Muscle layer of colon (tissue), 2 donors: ENCODE results near the gene PRR12.

Experiments
- H3K27ac ChIP-seq: one replicate; pipeline ENCODE4 v1.7.0; 2013; ENCODE audit warnings: low read depth, mild to moderate bottlenecking, low read length, moderate library complexity
- H3K27me3 ChIP-seq, 2 donors: one replicate each; pipeline ENCODE4 v1.7.0; 2013; ENCODE audit warnings: low read length in 2 of 2, mild to moderate bottlenecking in 2 of 2; ENCODE audit not compliant: insufficient read depth in 2 of 2, control insufficient read depth in 1 of 2
- H3K36me3 ChIP-seq: one replicate; pipeline ENCODE4 v1.7.0; 2013; ENCODE audit warnings: mild to moderate bottlenecking, low read length; ENCODE audit not compliant: insufficient read depth
- H3K4me1 ChIP-seq: one replicate; pipeline ENCODE4 v1.7.0; 2013; ENCODE audit warnings: mild to moderate bottlenecking, low read length; ENCODE audit not compliant: insufficient read depth
- H3K4me3 ChIP-seq, 2 donors: one replicate each; pipeline ENCODE4 v1.7.0; 2013; ENCODE audit warnings: low read length in 2 of 2, low read depth in 1 of 2, mild to moderate bottlenecking in 1 of 2, moderate library complexity in 1 of 2
- H3K9ac ChIP-seq: one replicate; pipeline ENCODE4 v1.7.0; 2013; ENCODE audit warnings: low read length
- H3K9me3 ChIP-seq: one replicate; pipeline ENCODE4 v1.7.0; 2013; ENCODE audit warnings: mild to moderate bottlenecking, low read length
- donor health status: abdominal sarcoma.
- donor health status: Adenocarcinoma of cecum.

The PRR12 gene

DNA sequence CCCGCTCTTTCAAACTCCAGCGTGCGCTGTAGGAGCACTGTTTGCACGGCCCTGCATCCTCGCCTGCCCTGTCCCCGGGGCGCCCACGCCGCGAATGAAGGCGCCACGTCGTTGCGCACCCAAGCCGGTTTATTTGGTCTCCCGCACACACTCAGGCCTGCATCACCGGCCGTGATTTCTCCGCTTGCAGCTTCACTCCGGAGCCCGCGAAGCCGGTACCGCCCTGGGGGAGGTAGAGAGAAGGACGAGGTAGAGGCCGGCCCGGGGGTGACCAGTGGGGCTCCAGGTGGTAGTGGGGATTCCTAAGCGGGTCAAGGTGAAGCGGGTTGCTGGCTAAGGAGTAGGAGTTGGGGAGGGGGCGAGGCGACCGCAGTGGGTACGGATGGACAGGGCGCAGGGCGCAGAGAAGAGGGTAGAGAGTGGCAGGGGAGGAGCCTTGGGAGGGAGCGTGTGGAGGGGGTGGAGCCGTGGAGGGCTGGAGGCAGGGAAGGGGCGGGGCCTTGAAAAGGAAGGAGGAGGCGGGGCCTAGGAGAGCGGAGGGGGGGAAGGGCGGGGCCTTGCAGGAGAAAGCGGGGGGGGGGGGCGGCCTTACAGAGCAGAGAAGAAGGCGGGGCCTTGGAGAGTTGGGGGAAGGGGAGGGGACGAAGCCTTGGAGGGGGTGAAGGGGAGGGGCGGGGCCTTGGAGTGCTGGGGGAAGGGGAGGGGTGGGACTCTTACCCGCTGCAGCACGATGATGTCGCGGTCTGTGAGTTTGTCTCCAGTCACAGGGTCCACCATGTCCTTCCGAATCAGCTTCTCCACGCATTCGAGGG lies 35.2 kb upstream of the PRR12 start:
- peaks cover 24% of the 10 kb centered on the region for H3K36me3 ChIP-seq
- no peaks in the 10 kb centered on the region for H3K27me3 ChIP-seq
- H3K4me3 ChIP-seq: no peak overlapping the region
- peaks cover 3% of the 10 kb centered on the region for H3K4me1 ChIP-seq
- H3K9me3 ChIP-seq: no peaks in the 10 kb centered on the region
- H3K9ac ChIP-seq: no peak overlapping the region
- peak overlapping the region; percentile 7 for H3K27ac ChIP-seq

DNA sequence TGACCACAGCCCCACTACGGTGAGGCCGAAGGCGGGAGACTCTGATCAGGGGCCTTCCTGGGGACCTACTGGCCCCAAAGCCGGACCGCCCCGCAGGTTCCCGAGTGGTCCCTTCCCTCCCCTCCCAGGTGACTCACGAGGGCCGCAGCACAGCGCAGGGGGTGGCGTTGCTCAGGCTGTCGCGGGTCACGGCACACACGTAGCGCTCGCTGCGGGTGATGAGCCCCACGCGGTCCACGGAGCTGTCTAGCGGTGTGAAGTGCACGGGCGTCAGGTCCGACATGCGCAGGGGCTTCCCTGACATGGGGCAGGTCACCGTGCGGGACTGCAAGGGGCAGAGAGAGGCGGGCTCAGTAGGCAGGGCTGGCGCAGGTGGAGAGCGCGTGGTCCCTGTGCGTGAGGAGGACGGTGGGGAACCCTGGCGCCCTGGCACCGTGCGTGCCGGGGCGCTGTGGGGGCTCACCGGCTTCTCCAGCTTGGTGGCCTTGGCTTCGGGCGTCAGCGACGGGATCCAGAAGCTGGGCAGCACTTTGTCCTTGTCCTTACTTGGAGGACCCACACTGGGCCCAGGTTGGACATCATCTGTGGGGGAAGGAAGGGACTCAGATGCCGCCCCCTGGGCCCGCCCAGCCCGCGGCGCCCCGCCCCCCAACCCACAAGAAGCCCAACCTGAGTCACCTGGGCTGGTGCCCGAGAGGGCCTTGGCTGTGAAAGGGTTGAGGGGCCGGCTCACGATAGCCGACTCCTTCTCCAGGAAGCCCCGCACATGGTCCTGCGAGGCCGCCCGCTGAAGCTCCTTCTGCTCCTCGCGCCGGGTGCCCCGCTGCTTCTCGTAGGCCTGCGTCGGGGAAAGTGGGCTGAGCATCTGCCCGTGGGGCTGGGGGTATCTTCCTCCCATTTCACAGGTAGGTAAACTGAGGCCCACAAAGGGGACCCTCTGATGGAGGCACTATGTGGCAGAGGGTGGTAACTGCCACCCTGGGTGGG lies 34.3 kb upstream of the PRR12 start:
- no peak overlapping the region for H3K9ac ChIP-seq
- H3K36me3 ChIP-seq: peaks cover 24% of the 10 kb centered on the region
- H3K27ac ChIP-seq: peak overlapping the region; percentile 32
- H3K4me3 ChIP-seq: no peak overlapping the region
- peaks cover 3% of the 10 kb centered on the region for H3K4me1 ChIP-seq
- no peaks in the 10 kb centered on the region for H3K27me3 ChIP-seq
- no peaks in the 10 kb centered on the region for H3K9me3 ChIP-seq

DNA sequence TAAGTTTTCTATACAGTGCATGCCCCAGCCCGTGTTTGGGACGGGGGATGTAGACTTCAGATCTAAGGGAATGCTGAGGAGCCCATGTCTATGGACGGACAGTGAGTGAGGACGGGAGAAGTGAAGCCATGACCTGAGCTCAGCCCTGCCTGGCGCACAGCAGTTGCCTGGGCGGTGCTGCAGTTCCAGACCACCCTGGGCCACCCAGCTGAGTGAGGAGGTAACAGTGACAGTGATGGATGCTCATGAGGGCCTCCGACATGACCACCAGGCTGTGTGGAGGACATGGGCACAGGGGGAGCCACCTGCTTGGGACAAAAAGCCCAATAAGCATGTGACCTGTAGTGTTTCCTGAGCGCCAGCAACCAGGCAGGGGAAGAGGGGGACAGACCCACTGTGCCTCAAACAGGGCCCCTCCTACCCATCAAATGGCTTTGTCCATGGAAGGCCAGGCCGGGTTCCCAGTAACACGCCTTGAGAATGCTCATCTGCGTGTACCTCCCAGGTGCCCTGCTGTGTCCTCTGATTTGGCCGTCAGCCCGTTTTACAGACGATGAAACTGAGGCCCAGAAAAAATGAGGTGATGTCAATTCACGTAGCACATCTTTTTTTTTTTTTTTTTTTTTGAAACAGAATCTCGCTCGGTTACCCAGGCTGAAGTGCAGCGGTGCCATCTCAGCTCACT lies 33.2 kb upstream of the PRR12 start:
- Histone ChIP-seq H3K4me3 (no peak overlapping the region), H3K27me3 (no peaks in the 10 kb centered on the region), H3K36me3 (peaks cover 24% of the 10 kb centered on the region), H3K9me3 (no peaks in the 10 kb centered on the region), H3K27ac (no peak overlapping the region), H3K9ac (no peak overlapping the region), H3K4me1 (peaks cover 3% of the 10 kb centered on the region)

DNA sequence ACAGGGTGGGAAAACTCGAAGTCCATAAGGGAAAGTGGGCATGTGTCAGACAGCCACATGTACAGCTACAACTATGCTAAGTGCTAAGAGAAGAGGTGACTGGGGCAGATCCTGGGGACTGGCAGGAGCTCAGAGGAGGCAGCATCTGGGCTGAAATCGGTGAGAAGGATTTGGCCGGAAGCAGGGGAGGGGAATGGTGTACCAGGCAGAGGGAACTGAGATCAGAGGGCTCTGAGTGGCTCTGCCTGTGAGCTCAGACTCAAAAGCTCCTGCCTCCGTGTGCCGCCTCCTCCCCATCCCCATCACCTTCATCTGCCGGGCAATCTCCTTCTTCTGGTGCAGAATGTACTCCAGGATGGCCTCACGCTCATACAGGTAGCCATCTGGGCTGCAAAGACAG lies 32.4 kb upstream of the PRR12 start:
- no peak overlapping the region for H3K4me3 ChIP-seq
- H3K27ac ChIP-seq: no peak overlapping the region
- H3K9ac ChIP-seq: no peak overlapping the region
- no peaks in the 10 kb centered on the region for H3K9me3 ChIP-seq
- peaks cover 24% of the 10 kb centered on the region for H3K36me3 ChIP-seq
- H3K27me3 ChIP-seq: no peaks in the 10 kb centered on the region
- H3K4me1 ChIP-seq: peaks cover 3% of the 10 kb centered on the region

DNA sequence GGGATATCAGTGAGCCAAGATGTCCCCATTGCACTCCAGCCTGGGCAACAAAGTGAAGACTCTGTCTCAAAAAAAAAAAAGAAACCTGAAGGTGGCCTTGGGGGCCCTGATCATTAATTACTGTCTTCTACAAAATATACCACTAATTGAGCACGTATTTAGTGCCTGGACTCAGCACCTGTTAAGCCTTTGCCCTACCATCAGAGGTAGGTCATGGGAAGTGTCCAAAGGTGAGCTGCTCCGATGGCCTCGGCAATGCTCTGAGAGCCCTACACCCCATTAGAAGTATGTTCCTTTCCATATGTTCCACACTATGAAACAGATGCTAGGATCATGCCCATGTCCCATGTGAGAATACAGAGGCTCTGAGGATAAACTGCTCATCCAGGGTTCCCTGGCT lies 31.5 kb upstream of the PRR12 start:
- Histone ChIP-seq H3K9ac (no peak overlapping the region), H3K36me3 (peaks cover 24% of the 10 kb centered on the region), H3K9me3 (no peaks in the 10 kb centered on the region), H3K27me3 (no peaks in the 10 kb centered on the region), H3K27ac (no peak overlapping the region), H3K4me3 (no peak overlapping the region), H3K4me1 (peaks cover 3% of the 10 kb centered on the region)

DNA sequence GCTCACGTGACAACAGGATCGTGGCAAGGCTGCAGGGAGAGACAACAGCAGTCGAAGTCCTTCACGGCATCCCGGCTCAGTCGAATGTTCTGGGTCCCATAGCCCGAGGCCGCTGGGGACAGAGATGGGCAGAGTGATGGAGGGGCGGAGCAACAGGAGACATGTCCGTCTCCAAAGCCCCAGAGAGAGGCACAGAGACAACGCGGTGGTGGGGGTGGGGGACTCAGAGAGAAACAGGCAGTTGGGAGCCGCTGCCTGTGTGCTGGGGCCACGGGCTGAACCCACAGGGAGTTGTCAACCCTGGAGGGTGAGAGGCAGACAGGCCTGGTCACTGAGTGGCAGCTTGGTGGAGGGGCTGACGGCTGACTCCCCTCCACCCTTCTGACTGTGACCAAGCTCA lies 31.1 kb upstream of the PRR12 start:
- Histone ChIP-seq H3K36me3 (peaks cover 24% of the 10 kb centered on the region), H3K27me3 (no peaks in the 10 kb centered on the region), H3K4me1 (peaks cover 3% of the 10 kb centered on the region), H3K4me3 (no peak overlapping the region), H3K27ac (no peak overlapping the region), H3K9me3 (no peaks in the 10 kb centered on the region), H3K9ac (no peak overlapping the region)

DNA sequence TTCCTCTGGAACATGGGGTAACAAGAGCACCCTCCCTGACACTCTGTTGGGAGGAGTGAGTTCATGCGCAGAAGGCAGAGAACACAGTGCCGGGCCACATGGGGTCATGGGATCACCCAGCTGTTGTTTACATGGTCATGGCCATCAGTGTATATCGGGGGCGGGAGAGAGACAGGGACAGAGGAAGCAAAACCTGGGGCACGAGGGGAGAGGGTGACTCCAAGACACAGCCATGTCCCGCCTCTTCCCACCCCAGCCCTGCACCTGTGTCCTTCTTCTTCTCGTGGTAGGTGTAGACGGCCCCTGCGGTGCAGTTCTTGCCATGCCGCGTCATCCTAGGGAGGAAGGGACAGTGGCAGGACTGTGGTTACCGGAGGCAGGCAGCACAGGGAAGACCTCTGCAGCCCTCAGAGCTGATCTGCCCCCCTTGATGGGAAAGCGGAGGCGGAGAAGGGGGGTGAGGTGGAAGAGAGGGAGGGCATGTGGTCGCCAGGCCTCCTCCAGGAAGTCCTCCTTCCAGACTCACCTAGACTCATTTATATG lies 30.6 kb upstream of the PRR12 start:
- Histone ChIP-seq H3K27me3 (no peaks in the 10 kb centered on the region), H3K9ac (no peak overlapping the region), H3K4me3 (no peak overlapping the region), H3K9me3 (no peaks in the 10 kb centered on the region), H3K4me1 (peaks cover 8% of the 10 kb centered on the region), H3K27ac (no peak overlapping the region), H3K36me3 (peaks cover 24% of the 10 kb centered on the region)

DNA sequence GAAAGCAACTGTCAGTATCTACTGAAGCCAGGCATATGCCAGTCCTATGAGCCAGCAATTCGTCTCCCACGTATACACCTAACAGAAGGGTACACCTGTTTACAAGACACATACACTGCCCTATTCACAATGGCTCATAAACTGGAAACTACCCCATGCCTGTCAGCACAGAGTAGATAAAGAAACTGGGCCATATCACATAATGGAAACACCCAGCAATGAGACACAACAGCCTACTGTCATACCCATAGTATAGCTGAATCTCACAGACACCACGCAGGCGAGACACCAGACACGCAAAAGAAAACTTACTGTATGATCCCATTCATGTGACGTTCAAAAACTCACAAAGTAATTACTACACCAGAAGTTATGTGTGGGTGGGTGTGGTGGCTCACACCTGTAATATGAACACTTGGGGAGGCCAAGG lies 26.4 kb upstream of the PRR12 start:
- no peaks in the 10 kb centered on the region for H3K27me3 ChIP-seq
- H3K4me3 ChIP-seq: no peak overlapping the region
- no peak overlapping the region for H3K9ac ChIP-seq
- no peak overlapping the region for H3K27ac ChIP-seq
- H3K36me3 ChIP-seq: peaks cover under 1% of the 10 kb centered on the region
- no peaks in the 10 kb centered on the region for H3K9me3 ChIP-seq
- H3K4me1 ChIP-seq: peaks cover 10% of the 10 kb centered on the region

DNA sequence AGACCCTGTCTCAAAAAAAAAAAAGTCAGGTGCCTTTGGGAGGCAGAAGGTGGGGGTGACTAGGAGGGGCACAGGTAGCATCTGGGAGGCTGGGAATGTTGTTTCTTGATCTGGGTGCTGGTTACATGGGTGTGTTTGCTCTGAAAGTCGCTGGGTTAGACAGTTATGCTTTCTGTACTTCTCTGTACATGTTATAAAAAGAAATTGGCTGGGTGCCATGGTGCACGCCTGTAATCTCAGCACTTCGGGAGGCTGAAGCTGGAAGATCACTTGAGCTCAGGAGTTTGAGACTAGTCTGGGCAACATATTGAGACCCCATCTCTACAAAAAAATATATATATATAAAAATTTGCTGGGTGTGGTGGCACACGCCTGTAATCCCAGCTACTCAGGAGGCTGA lies 25.7 kb upstream of the PRR12 start:
- Histone ChIP-seq H3K36me3 (no peaks in the 10 kb centered on the region), H3K9ac (no peak overlapping the region), H3K4me3 (no peak overlapping the region), H3K27me3 (no peaks in the 10 kb centered on the region), H3K9me3 (no peaks in the 10 kb centered on the region), H3K27ac (no peak overlapping the region), H3K4me1 (peaks cover 14% of the 10 kb centered on the region)

DNA sequence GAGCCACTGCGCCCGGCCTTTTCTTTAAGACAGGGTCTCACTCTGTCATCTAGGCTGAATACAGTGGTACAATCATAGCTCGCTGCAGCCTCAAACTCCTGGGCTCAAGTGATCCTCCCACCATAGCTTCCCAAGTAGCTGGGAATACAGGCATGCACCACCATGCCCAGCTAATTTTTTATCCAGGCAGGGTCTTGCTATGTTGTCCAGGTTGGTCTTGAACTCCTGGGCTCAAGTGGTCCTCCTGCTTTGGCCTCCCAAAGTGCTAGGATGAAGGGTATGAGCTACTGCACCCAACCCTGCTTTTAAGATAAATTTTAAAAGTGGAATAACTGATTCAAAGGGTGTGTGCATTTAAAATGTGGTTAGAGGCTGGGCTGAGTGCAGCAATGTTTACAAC lies 24.7 kb upstream of the PRR12 start:
- Histone ChIP-seq H3K36me3 (no peaks in the 10 kb centered on the region), H3K27me3 (no peaks in the 10 kb centered on the region), H3K9ac (no peak overlapping the region), H3K9me3 (no peaks in the 10 kb centered on the region), H3K4me3 (no peak overlapping the region), H3K27ac (no peak overlapping the region), H3K4me1 (peaks cover 19% of the 10 kb centered on the region)
